Left lung (tissue), 10 donors: ENCODE measurements around the gene MTFR1L. TPM values are rescaled to one million over a fixed set of nuclear protein-coding genes. Genes with fewer than 3 reads are reported as not detected.
A peak's percentile ranks its signal among the peaks of the same experiment; 100 is the strongest.

ENCODE experiments used
- ATAC-seq: fragments of 200-7000 bp; cut with Tn5 transposase; one replicate; pipeline ENCODE4 v1.9.1; 2020; ENCODE audit warnings: moderate library complexity
- DNase-seq, 4 donors: peaks; one replicate each; pipeline ENCODE4 v3.0.0-alpha.2; 2013 to 2020
- H3K27ac ChIP-seq, 2 donors: fragments of 200-600 bp; sonication (generic) in 1 of 2; one replicate each; pipeline versions ENCODE4 v1.5.0 to v1.8.0; 2020 to 2021
- H3K27me3 ChIP-seq, 2 donors: fragments of 200-600 bp; sonication (generic) in 1 of 2; one replicate each; pipeline versions ENCODE4 v1.5.0 to v1.8.0; 2020 to 2021
- H3K36me3 ChIP-seq, 2 donors: fragments of 200-600 bp; sonication (generic) in 1 of 2; one replicate each; pipeline versions ENCODE4 v1.5.0 to v1.8.0; 2020 to 2021
- H3K4me1 ChIP-seq, 2 donors: fragments of 200-600 bp; one replicate each; pipeline ENCODE4 v1.8.0; 2021
- H3K4me3 ChIP-seq, 2 donors: fragments of 200-600 bp; sonication (generic) in 1 of 2; one replicate each; pipeline versions ENCODE4 v1.5.0 to v1.8.0; 2020 to 2021; ENCODE audit warnings: mild to moderate bottlenecking in 1 of 2
- H3K9me3 ChIP-seq, 2 donors: fragments of 200-600 bp; sonication (generic) in 1 of 2; one replicate each; pipeline versions ENCODE4 v1.5.0 to v1.8.0; 2020 to 2021
- CTCF ChIP-seq, 2 donors: fragments of 200-600 bp; sonication (generic) in 1 of 2; IDR thresholded peaks; one replicate each; pipeline versions ENCODE4 v1.5.0 to v1.8.0; 2021; ENCODE audit warnings: antibody characterized with exemption in 2 of 2
- intact Hi-C, 2 donors: fragments of 100-400 bp; cut with DNase I; formaldehyde crosslinking; loops; one replicate each; pipeline versions ENCODE4 v1.11.2 to v1.14.2; 2022
- polyA plus RNA-seq, 6 donors: library from polyadenylated mRNA; unstranded; fragments of 120-200 nt; gene quantifications; one replicate each; pipeline ENCODE4 v1.2.1, GENCODE V29; 2013; ENCODE audit not compliant: insufficient read length in 6 of 6
- total RNA-seq, 2 donors: library from RNA; stranded (reverse); fragmentation: NEBNext Ultra II Directional; extraction: Animal tissue kit (Norgen Biotek cat#: 25700); gene quantifications; one replicate each; pipeline ENCODE4 v1.2.1, GENCODE V29; 2021
- donor health status: DM: no; HTN: yes; CAD: no.
- donor health status: DM: no; HTN: no; CAD: no.

Gene MTFR1L
- total and polyA plus RNA-seq, 8 donors, result 44.5 to 88.4 (median 79.3) TPM

DNA sequence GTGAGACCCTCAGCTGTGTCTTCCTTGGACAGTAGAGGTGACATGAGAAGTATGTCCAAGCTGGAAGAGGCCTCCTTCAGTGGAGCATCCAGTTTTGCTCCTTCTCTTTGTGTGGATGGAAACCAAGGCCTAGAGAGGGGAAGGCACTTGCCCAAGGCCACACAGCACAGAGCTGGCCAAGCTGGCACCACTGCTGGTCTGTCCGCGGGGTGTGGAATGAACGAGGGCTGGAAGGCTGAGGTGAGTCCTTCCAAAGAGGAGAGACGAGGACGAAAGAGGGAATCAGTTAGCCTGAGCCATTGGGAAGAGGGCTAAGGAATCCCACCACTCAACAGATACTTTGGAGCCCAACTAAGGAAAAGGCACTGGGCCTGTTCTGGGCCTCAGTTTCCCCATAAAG lies 47.6 kb upstream of the MTFR1L start:
- Histone ChIP-seq H3K27me3 (no peaks in the 10 kb centered on the region), H3K9me3 (no peaks in the 10 kb centered on the region), H3K4me1 (peaks cover 6 to 8% of the 10 kb centered on the region in 2 donors), H3K36me3 (peaks cover 0 to 8% of the 10 kb centered on the region in 2 donors), H3K4me3 (no peak overlapping the region), H3K27ac (no peak overlapping the region)
- TF ChIP-seq CTCF (IDR thresholded peaks at IDR 0.05), result no peak
- ATAC-seq, result no peak
- intact Hi-C loops, result no loop called here
- no peak for DNase-seq

DNA sequence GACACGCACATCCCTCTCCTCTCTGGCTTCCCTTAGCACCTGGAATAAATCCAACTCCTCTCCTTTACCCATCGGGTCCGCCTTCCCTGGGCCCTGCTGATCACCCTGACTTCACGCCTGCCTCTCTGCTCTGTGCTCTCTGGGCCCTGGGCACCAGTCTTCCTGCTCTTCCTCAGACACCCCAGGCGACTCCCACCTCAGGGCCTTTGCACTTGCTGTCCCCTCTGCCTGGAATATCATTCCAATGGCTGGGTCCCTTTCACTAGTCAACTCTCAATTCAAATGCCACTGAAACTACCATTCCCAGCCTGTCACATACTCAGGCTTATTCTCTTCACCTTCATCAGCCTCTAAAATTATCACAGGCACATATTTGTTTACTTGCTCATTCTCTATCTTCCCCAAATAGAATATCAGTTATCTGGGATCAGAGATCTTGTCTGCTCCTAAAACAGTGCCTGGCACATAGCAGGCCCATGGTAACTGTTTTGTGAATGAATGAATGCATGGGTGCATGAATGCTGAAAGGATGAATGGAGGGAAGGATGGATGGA lies 47.0 kb upstream of the MTFR1L start:
- no peak for ATAC-seq
- H3K4me1 ChIP-seq, result peaks cover 6 to 8% of the 10 kb centered on the region in 2 donors
- no peak for TF ChIP-seq CTCF (IDR thresholded peaks at IDR 0.05)

DNA sequence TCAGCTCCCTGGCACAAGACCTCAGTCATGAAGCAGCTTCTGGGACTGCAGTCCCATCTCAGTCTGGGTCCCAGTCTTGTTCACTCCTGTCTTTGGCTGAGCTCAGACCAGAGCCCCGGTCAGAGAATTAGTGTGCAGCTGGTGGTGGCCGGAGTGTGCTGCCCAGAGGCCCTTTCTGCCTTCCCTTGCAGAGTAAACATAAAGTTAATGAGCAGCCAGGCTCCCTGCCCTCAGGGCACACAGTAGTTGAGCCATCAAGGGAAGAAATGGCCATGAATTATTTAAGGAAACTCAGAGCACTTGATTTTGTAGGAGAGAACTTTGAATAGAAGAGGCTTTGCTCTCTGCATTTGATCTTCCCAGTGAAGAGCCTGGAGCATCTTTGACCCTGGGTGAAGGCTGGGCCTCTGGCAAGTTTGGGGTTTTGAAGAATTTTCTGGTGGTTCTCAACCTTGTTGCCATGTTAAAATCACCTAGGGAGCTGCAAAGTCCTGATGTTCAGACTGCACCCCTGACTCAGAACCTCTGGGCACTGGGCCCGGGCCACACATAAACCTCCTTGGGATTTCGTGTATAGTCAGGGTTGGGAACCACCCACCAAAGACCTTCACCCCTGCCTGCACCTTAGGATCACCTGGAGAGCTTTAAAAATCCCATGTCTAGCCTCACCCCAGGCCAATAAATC lies 46.2 kb upstream of the MTFR1L start:
- intact Hi-C loops, result no loop called here
- no peak overlapping the region for H3K27ac ChIP-seq
- H3K4me1 ChIP-seq, result peaks cover 6 to 8% of the 10 kb centered on the region in 2 donors
- ATAC-seq (peak; percentile 93), DNase-seq (peak in 1 of 4 donors; percentile 60)
- H3K9me3 ChIP-seq, result no peaks in the 10 kb centered on the region
- TF ChIP-seq CTCF (IDR thresholded peaks at IDR 0.05), result no peak
- H3K36me3 ChIP-seq, result peaks cover 0 to 8% of the 10 kb centered on the region in 2 donors
- no peaks in the 10 kb centered on the region for H3K27me3 ChIP-seq
- no peak overlapping the region for H3K4me3 ChIP-seq

More for the DNA sequence above, 47.0 kb upstream of the MTFR1L start:
- no peaks in the 10 kb centered on the region for H3K9me3 ChIP-seq
- H3K4me3 ChIP-seq, result no peak overlapping the region
- H3K36me3 ChIP-seq, result peaks cover 0 to 8% of the 10 kb centered on the region in 2 donors
- no peaks in the 10 kb centered on the region for H3K27me3 ChIP-seq
- intact Hi-C loops, result no loop called here
- H3K27ac ChIP-seq, result no peak overlapping the region
- no peak for DNase-seq

GRCh38 chr1:25774206-25774803 lies 45.4 kb upstream of the MTFR1L start:
- no peak for TF ChIP-seq CTCF (IDR thresholded peaks at IDR 0.05)
- H3K9me3 ChIP-seq, result no peaks in the 10 kb centered on the region
- no peak overlapping the region for H3K4me3 ChIP-seq
- no peak for DNase-seq
- no peak for ATAC-seq
- H3K4me1 ChIP-seq, result peaks cover 6 to 8% of the 10 kb centered on the region in 2 donors
- H3K36me3 ChIP-seq, result peaks cover 0 to 8% of the 10 kb centered on the region in 2 donors
- H3K27me3 ChIP-seq, result no peaks in the 10 kb centered on the region
- no peak overlapping the region for H3K27ac ChIP-seq
- intact Hi-C loops, result no loop called here
